Muscle of arm (tissue), 14 donors: ENCODE measurements around the gene RPL34. TPM values are rescaled to one million over a fixed set of nuclear protein-coding genes. Genes with fewer than 3 reads are reported as not detected.
A peak's percentile ranks its signal among the peaks of the same experiment; 100 is the strongest.
"Not testable (repeated sequence)": the region's sequence is repeated elsewhere in the genome, so short reads cannot be mapped to it uniquely, and the experiment has no call there.

ENCODE experiments used
- DNase-seq: peaks from one replicate; pipeline ENCODE4 v3.0.0-alpha.2; 2013
- long read RNA-seq, 11 donors: transcript quantifications; one replicate each; lab custom pipeline, GENCODE V29; 2026
- polyA plus RNA-seq, 12 donors: library from polyadenylated mRNA; unstranded; fragments of 120-200 nt; gene quantifications; one replicate each; pipeline ENCODE4 v1.2.1, GENCODE V29; 2013; ENCODE audit not compliant: insufficient read length in 12 of 12

RPL34 gene
- 1,000 to 10,000 TPM in 11 of 12 donors, not detected in 1; 1,297 to 2,788 (median 2,000) TPM for polyA plus RNA-seq
- long read RNA-seq, donor 1, transcript RPL34-206 (2 exons, 629 nt): minor isoform, 215 of 3,874 reads
- long read RNA-seq, donor 1, transcript RPL34-201 (5 exons, 529 nt): minor isoform, 35 of 3,874 reads
- long read RNA-seq, donor 1, transcript RPL34-202 (5 exons, 441 nt): major isoform, 2,612 of 3,874 reads
- long read RNA-seq, donor 1, partial matches to known transcripts: 899 of 3,874 reads
- long read RNA-seq, donor 1, other reads (novel, unspliced or antisense): 111 of 3,874 reads
- long read RNA-seq, donor 2, transcript RPL34-206 (2 exons, 629 nt): minor isoform, 514 of 4,256 reads
- long read RNA-seq, donor 2, transcript RPL34-201 (5 exons, 529 nt): minor isoform, 49 of 4,256 reads
- long read RNA-seq, donor 2, transcript RPL34-205 (2 exons, 2,627 nt): minor isoform, 5 of 4,256 reads
- long read RNA-seq, donor 2, transcript RPL34-202 (5 exons, 441 nt): major isoform, 1,923 of 4,256 reads
- long read RNA-seq, donor 2, partial matches to known transcripts: 1,673 of 4,256 reads
- long read RNA-seq, donor 2, other reads (novel, unspliced or antisense): 92 of 4,256 reads
- long read RNA-seq, donor 3, transcript RPL34-201 (5 exons, 529 nt): minor isoform, 16 of 1,603 reads
- long read RNA-seq, donor 3, transcript RPL34-206 (2 exons, 629 nt): minor isoform, 108 of 1,603 reads
- long read RNA-seq, donor 3, transcript RPL34-202 (5 exons, 441 nt): major isoform, 996 of 1,603 reads
- long read RNA-seq, donor 3, partial matches to known transcripts: 448 of 1,603 reads
- long read RNA-seq, donor 3, other reads (novel, unspliced or antisense): 33 of 1,603 reads
- long read RNA-seq, donor 4, transcript RPL34-206 (2 exons, 629 nt): minor isoform, 58 of 1,318 reads
- long read RNA-seq, donor 4, transcript RPL34-202 (5 exons, 441 nt): major isoform, 830 of 1,318 reads
- long read RNA-seq, donor 4, transcript RPL34-201 (5 exons, 529 nt): minor isoform, 10 of 1,318 reads
- long read RNA-seq, donor 4, partial matches to known transcripts: 385 of 1,318 reads
- long read RNA-seq, donor 4, other reads (novel, unspliced or antisense): 34 of 1,318 reads
- long read RNA-seq, donor 5, transcript RPL34-201 (5 exons, 529 nt): minor isoform, 35 of 3,961 reads
- long read RNA-seq, donor 5, transcript RPL34-202 (5 exons, 441 nt): major isoform, 2,175 of 3,961 reads
- long read RNA-seq, donor 5, transcript RPL34-206 (2 exons, 629 nt): minor isoform, 123 of 3,961 reads
- long read RNA-seq, donor 5, transcript RPL34-205 (2 exons, 2,627 nt): minor isoform, 6 of 3,961 reads
- long read RNA-seq, donor 5, partial matches to known transcripts: 1,526 of 3,961 reads
- long read RNA-seq, donor 5, other reads (novel, unspliced or antisense): 96 of 3,961 reads
- long read RNA-seq, donor 6, transcript RPL34-206 (2 exons, 629 nt): minor isoform, 139 of 2,015 reads
- long read RNA-seq, donor 6, transcript RPL34-201 (5 exons, 529 nt): minor isoform, 16 of 2,015 reads
- long read RNA-seq, donor 6, transcript RPL34-202 (5 exons, 441 nt): major isoform, 1,111 of 2,015 reads
- long read RNA-seq, donor 6, partial matches to known transcripts: 695 of 2,015 reads
- long read RNA-seq, donor 6, other reads (novel, unspliced or antisense): 51 of 2,015 reads
- long read RNA-seq, donor 7, transcript RPL34-206 (2 exons, 629 nt): minor isoform, 70 of 1,456 reads
- long read RNA-seq, donor 7, transcript RPL34-202 (5 exons, 441 nt): major isoform, 991 of 1,456 reads
- long read RNA-seq, donor 7, transcript RPL34-201 (5 exons, 529 nt): minor isoform, 10 of 1,456 reads
- long read RNA-seq, donor 7, partial matches to known transcripts: 351 of 1,456 reads
- long read RNA-seq, donor 7, other reads (novel, unspliced or antisense): 33 of 1,456 reads
- long read RNA-seq, donor 8, transcript RPL34-206 (2 exons, 629 nt): minor isoform, 92 of 3,259 reads
- long read RNA-seq, donor 8, transcript RPL34-202 (5 exons, 441 nt): major isoform, 2,270 of 3,259 reads
- long read RNA-seq, donor 8, transcript RPL34-201 (5 exons, 529 nt): minor isoform, 36 of 3,259 reads
- long read RNA-seq, donor 8, partial matches to known transcripts: 750 of 3,259 reads
- long read RNA-seq, donor 8, other reads (novel, unspliced or antisense): 109 of 3,259 reads
- long read RNA-seq, donor 9, transcript RPL34-206 (2 exons, 629 nt): minor isoform, 109 of 2,186 reads
- long read RNA-seq, donor 9, transcript RPL34-201 (5 exons, 529 nt): minor isoform, 20 of 2,186 reads
- long read RNA-seq, donor 9, transcript RPL34-202 (5 exons, 441 nt): major isoform, 1,424 of 2,186 reads
- long read RNA-seq, donor 9, partial matches to known transcripts: 593 of 2,186 reads
- long read RNA-seq, donor 9, other reads (novel, unspliced or antisense): 40 of 2,186 reads
- long read RNA-seq, donor 10, transcript RPL34-201 (5 exons, 529 nt): minor isoform, 17 of 2,157 reads
- long read RNA-seq, donor 10, transcript RPL34-202 (5 exons, 441 nt): major isoform, 1,478 of 2,157 reads
- long read RNA-seq, donor 10, transcript RPL34-206 (2 exons, 629 nt): minor isoform, 62 of 2,157 reads
- long read RNA-seq, donor 10, partial matches to known transcripts: 549 of 2,157 reads
- long read RNA-seq, donor 10, other reads (novel, unspliced or antisense): 49 of 2,157 reads
- long read RNA-seq, donor 11, transcript RPL34-206 (2 exons, 629 nt): minor isoform, 173 of 3,478 reads
- long read RNA-seq, donor 11, transcript RPL34-202 (5 exons, 441 nt): major isoform, 2,327 of 3,478 reads
- long read RNA-seq, donor 11, transcript RPL34-201 (5 exons, 529 nt): minor isoform, 40 of 3,478 reads
- long read RNA-seq, donor 11, partial matches to known transcripts: 825 of 3,478 reads
- long read RNA-seq, donor 11, other reads (novel, unspliced or antisense): 109 of 3,478 reads

DNA sequence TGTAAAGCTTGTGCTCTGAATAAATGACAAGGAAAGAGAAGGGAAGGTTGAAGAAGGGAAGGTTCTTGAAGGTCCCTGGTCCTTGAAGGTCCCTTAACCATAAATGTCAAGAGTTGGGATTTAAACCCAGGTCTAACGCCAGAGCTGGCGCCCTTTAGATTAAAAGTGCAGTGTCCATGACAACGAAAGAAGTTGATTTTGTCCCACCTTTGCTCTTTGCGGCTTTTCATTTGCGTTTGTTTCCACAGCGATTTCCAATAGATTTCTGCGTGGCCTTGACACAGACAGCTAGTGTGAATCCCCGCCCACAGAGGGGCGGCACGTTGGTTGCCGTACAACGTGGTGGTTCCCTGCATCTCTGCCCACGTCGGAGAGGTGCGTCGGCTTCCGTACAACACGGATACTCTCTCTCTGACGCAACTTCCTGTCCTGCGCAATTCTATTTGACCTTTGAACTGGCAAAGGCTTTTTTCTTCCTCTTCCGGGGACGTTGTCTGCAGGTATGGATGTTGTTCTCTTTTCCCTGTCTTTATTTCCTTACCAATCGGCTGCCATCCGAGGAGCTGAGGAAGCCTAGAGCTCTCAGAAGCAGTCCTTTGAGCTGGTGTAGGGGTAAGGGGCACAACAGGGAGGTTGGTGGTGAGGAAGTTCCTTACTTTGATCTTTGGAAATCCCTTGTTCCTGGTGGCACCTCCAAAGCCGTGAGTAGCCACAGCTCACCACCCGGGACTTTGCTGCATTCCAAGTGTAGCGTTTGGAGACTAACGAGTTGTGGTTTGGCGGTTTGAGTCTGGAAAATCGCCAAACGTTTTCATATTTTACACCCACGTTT lies at the start of gene RPL34:
TSS of gene RPL34 (plus strand) at position 476 of the 832 bp plus-strand sequence. CDS start 1,384 bp downstream, outside the sequence.
- DNase-seq: peak; percentile 98

DNA sequence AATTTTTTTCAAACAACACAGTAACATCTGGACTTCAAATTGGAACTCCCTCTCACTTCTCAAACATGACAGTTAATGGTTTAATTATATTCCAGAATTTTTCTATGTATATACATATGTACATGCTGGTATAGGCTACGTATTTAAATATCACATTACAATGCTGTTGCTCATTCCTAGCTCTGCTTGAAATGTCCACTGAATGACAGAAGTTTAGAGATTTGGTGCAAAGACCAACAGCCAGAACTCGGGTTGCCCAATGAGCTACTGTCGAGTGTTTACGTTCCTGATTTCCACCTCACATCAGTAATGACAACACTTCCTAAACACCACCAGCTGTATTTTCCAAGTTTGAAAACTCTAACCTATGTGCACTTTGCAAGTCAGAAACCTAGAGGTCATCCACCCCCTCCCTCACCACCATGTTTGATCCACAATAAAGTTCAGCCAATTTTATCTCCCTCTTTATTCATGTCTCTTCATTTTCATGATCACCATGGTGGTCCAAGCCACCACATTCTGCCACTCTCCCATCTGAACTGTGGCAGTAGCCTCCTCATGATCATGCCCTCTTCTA lies 49.3 kb upstream of the RPL34 start:
- no peak for DNase-seq

DNA sequence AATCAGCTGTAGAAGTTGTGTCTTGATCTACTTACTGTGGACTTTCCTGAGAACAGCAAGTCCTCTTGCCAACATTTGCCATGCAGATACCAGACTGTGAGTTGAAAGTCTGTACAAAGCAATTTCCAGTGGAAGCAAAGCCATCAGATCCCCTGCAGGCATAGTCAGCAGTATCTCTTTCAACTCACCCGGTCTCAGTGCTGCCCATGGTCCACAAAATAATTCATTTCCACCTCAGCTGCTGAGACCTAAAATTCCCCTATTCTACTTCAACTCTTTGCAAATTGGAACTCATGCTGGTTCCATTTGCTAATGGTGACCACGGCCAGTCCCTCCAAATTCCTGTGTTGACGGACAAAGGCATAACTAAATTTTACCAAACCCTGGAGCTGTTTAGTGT lies 46.0 kb upstream of the RPL34 start:
- no peak for DNase-seq

DNA sequence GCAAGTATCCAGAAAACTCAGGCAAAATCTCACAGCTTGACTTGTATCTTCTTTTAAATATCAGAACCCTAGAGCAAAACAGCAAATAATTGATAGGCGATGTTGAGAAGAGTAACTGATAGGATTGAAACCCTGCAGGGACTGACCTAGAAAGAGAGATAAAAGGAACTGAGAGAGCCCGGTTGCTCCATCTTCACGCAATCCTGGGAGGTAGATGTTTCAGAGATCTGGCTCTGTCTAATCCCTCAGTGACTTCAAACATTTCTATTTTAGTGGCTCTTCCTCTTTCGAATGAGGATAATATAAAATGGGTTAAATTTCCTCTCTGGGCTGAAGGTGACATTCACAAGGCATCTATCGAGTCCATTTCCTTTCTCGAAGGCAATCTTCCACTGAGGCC lies 39.3 kb upstream of the RPL34 start:
- no peak for DNase-seq

DNA sequence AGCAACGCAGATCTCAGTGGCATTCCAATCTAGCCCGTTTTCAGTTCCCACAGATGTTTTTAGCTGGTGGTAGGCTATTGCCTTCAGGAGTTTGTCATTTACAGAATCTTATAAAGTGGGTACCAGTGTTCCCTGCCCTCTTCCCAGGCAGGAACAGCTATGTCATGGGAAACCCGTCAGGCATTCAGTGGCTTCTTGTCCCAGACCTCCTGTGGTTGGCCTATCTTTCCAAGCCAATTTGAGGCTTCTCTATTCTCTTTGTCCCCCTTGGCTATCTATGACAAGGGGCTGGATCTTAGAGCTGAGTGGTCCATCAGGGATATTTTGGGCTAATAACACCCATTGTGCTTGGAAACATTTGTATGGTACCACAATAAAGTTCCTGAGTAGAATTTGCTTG lies 33.6 kb upstream of the RPL34 start:
- no peak for DNase-seq

DNA sequence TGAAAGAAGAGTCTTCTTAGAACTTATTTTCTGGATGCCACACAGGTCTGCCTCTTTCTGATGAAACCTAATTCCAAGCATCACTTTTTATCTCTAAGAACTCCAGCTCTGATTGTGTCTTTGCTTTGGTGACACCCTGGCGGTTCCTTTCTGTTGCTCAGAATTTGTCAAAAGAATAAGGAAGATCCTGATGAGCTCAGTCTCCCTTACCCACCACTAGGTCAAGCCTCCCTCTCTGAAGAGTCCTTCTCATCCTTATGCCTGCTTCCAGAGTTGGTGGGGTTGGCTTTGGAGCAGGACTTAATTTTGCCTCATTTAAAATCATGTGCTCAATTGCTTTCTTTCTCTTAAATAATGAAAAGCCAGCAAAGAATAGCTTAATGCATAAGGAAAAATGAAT lies 31.5 kb upstream of the RPL34 start:
- DNase-seq: no peak

DNA sequence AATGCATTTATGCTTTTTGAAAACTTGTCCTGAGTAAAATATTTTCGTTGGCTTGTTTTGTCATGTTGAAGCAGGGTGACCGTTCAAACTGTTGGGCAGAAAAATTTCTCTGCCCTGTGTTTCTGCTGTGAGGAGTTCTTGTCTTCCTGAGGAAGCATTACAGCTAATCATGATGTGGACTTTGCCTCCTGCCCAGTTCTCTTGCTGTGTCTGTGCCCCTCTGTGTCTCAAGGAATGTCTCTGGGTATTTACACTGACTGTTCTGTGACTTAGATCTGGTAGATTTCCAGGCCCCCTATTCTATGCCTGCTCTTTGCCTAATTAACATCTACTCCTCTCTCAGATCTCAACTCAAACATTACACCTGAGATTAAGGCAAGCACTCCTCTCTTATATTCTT lies 30.4 kb upstream of the RPL34 start:
- DNase-seq: no peak

DNA sequence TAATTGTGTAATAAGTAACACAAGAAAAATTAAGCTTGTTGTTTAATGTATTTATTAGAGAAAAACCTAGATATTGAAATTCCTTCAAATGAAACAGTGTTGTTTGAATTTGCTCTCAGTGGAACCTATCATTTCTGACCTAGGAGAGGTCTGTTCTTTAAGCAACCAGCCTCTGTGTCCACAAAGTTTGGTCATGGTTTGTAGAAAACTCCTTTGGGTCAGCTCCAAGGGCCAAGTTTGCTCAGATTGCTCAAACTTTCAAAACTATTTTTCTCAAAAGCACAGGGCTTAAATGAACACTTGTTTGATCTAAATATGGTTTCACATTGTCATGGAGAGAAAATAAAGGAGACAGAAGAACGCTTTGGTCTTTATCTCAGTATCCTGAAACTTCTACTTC lies 29.6 kb upstream of the RPL34 start:
- no peak for DNase-seq

DNA sequence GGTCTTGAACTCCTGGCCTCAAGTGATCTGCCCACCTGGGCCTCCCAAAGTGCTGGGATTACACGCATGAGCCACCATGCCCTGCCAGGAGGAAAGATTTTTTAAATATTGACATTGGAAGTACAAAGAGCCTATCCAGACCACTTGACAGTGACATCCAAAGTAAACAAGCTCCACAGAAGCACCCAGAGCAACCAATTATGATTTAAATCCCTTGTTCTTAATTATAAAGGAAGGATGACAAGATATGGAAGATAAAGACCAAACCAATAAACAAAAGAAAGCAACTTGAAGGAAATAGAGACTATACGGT lies 27.7 kb upstream of the RPL34 start:
- no peak for DNase-seq

DNA sequence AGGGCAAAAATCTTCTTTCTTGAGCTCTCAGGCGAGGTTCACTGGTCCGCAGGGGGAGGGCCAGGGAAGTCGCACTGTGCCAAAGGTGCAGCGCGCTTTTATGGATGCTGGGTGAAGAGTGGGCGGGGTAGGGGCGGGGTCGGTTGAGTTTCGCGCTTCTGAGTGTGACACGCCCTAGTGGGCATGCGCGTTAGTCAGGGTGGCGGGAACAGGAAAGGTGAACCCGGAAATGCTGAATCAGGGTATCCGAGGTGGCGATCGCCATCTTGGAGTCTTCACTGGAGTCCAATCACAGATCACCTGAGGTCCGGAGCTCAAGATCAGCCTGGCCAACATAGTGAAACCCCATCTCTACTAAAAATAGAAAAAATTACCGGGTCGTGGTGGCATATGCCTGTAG lies 26.1 kb upstream of the RPL34 start:
- not testable (repeated sequence) for DNase-seq

DNA sequence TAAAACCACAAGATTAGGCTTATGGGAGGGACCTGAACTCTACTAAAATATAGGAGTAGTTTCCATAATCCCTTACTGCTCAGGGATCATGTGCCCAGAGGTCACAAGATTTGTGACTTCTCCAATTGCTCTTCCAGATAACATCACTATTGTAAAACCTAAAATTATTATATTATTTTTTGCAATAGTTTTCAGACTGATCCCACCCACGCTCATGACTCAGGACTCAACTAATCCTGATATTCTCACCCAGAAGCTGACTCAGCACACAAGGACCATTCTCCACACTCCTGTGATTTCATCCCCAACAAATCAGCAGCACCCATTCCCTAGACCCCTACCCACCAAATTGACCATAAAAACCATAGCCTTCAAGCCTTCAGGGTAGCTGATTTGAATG lies 24.0 kb upstream of the RPL34 start:
- DNase-seq: no peak

DNA sequence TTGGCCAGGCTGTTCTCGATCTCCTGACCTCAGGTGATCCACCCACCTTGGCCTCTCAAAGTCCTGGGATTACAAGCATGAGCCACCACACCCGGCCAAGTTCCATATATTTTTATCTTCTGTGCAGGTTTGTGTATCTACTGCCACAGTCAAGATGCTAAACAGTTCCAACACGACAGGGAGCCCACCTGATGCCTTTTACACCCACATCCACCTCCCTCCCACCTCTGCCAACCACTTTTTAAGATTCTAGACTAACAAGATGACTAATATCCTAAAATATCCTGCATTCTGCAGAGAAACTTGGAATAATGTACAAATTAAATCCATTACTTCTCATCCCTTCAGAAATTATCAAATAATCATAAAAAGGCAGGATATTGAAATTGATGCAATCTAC lies 19.3 kb upstream of the RPL34 start:
- DNase-seq: no peak

DNA sequence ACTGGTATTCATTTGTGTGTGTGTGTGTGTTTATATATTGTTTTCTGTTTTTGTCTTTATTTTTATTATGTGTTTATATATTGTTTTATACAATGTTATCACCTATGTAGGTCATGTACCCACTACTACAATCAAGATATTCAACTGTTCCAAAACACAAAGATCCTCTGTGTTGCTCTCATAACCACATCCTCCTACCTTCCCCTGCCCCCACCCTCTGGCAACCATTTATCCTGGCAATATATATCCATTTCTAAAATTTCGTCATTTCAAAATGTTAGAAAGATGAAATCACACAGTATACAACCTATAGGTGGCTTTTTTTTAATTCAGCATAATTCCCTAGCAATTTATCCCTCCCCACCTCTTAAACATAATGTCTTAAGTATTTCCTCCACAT lies 18.8 kb upstream of the RPL34 start:
- DNase-seq: no peak

DNA sequence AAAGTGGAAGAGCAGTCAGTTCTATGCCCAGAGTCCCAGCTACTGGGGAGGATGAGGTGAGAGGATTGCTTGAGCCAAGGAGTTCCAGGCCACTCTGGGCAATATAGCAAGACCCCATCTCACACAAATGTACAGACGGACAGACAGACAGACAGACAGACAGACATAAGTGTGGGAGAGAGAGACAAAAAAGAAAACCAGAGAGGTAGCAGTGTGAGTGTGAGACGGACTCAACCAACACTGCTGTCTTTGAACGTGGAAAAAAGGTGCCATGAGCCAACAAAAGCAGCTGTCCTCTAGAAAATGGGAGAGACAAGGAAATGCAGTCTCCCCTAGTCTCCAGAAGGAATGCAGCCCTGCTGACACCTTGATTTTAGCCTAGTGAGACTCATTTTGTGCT lies 18.2 kb upstream of the RPL34 start:
- DNase-seq: no peak

DNA sequence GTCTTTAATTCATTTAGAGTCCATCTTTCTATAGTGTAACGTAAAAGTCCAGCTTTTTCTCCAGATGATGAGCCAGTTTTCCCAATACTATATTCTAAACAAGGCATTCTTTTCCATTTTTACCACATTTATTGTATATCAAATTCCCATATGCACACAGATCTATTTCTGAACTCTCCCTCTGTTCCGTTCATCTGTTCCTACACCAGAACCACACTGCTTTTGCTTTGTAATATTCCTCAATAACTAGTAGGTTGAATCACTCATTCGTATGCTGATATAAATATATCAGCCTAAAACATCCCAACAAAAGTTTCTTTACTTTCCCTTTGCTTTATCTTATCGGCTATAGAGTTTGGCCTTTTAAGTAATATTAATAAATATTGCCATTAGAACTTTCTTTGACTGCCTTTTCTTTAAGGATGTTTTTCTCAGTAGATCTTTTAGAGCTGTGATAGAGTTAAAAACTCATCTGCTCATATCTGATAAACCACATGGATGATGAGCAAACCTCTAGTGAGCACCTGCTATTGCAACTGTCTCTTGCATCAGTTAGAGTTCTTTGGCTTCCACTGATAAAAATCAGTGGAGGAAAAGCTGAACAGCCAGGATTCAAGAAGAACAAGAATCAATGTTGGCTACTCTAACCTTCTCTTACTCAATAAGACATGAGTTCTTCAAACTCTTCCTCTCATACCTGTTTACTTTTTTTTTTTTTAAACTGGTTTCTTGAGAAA lies 13.1 kb upstream of the RPL34 start:
- no peak for DNase-seq

DNA sequence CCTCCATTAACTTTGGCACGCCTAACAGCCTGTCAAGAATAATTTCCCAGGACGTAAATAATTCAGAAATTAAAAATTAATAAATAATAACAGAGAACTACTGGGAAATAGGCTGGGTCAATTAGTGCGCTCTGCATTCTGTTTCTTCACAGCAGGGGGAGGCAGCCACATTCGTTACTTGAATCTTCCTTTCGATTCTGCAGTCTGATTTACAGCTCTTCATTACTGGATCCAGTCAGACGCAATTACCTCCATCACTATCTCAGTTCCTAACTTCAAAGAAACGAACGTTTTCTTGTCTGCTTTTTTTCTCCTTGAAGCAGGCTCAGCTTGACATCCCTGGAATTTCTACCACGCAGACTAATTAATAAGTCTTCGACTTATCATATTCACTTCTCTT lies 9.0 kb upstream of the RPL34 start:
- DNase-seq: no peak

DNA sequence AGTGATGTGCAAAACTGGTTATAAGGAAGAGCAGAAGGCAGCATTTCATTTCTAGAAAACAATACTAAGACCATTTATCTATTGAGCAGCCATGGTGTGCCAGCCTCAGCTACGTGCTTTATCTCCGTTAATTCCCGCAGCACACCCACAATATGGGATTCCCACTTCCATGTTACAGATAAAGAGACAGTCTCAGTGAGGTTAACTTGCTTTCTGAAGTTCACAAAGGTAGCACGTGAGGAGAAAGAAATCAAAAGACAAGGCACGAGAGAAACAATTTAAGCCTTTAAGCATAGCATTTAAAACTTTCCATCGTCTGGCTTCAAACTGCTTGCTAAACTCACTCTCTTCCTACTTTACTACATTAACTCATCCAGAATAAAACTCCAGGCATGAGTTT lies 8.0 kb upstream of the RPL34 start:
- DNase-seq: no peak
